GM12872 (cell line): Measurements from ENCODE around the gene HCFC1R1.

Experiments used
- TF ChIP-seq, protein P1 (sequence below): IDR thresholded peaks from 3 replicates; pipeline ENCODE4 v1.5.1; 2011; ENCODE audit warnings: low read depth, mild to moderate bottlenecking, low read length, moderate library complexity; ENCODE audit not compliant: insufficient read depth

The HCFC1R1 gene

GRCh38 chr16:3050487-3050886 lies 26.7 kb upstream of the HCFC1R1 start:
- TF ChIP-seq, protein P1, sequence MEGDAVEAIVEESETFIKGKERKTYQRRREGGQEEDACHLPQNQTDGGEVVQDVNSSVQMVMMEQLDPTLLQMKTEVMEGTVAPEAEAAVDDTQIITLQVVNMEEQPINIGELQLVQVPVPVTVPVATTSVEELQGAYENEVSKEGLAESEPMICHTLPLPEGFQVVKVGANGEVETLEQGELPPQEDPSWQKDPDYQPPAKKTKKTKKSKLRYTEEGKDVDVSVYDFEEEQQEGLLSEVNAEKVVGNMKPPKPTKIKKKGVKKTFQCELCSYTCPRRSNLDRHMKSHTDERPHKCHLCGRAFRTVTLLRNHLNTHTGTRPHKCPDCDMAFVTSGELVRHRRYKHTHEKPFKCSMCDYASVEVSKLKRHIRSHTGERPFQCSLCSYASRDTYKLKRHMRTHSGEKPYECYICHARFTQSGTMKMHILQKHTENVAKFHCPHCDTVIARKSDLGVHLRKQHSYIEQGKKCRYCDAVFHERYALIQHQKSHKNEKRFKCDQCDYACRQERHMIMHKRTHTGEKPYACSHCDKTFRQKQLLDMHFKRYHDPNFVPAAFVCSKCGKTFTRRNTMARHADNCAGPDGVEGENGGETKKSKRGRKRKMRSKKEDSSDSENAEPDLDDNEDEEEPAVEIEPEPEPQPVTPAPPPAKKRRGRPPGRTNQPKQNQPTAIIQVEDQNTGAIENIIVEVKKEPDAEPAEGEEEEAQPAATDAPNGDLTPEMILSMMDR, result no peak

DNA sequence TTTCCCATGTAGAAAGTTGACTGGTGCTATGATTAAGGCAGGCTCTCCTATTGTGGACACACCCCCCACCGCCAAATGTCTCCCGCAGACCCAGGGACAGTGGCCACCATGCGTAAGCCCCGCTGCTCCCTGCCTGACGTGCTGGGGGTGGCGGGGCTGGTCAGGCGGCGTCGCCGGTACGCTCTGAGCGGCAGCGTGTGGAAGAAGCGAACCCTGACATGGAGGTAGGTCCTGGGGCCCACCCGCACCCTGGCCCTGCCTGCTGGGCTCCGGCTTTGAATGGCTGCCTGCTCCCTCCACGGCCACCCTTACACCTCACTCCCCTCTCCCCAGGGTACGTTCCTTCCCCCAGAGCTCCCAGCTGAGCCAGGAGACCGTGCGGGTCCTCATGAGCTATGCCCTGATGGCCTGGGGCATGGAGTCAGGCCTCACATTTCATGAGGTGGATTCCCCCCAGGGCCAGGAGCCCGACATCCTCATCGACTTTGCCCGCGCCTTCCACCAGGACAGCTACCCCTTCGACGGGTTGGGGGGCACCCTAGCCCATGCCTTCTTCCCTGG lies 26.3 kb upstream of the HCFC1R1 start:
- TF ChIP-seq, protein P1, result no peak

DNA sequence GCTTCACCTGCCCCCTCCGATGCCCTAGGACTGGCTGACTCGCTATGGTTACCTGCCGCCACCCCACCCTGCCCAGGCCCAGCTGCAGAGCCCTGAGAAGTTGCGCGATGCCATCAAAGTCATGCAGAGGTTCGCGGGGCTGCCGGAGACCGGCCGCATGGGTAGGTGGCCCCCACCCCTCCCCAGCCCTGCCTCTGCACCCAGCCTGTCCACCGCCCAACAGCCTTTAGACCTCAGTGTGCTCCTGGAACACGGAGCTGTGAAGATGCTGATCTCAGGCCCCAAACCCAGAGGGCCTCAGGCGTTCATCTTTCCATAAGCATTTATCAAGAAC lies 23.6 kb upstream of the HCFC1R1 start:
- TF ChIP-seq, protein P1, result no peak

- TF ChIP-seq, protein P1, result no peak
These were observed 23.1 kb upstream of the HCFC1R1 start for GRCh38 chr16:3046641-3047386.

- TF ChIP-seq, protein P1, result no peak
These were observed 22.3 kb upstream of the HCFC1R1 start, which contains the start of gene MMP25 for GRCh38 chr16:3045758-3046640. Gene MMP25 (plus strand): TSS chr16:3046561. CDS start chr16:3046918, 357 bp downstream.

- TF ChIP-seq, protein P1, result no peak
These were observed 21.0 kb upstream of the HCFC1R1 start for GRCh38 chr16:3044708-3045107.

- TF ChIP-seq, protein P1, result no peak
These were observed 18.6 kb upstream of the HCFC1R1 start for GRCh38 chr16:3042376-3042775.
